AG20443 (cell line): ENCODE results near the gene WDR5.

Experiments used
- DNase-seq: peaks from one replicate; pipeline ENCODE4 v3.0.0; 2012; ENCODE audit warnings: low spot score, mixed read lengths

WDR5 gene

GRCh38 chr9:134159566-134160245, 23.8 kb downstream of the WDR5 start:
- DNase-seq: no peak

GRCh38 chr9:134161647-134162046, 25.8 kb downstream of the WDR5 start:
- DNase-seq: no peak

GRCh38 chr9:134162212-134162775, 26.4 kb downstream of the WDR5 start:
- DNase-seq: no peak

- DNase-seq: no peak
Observed at GRCh38 chr9:134162926-134163370, 27.1 kb downstream of the WDR5 start.

- peak; percentile 64 for DNase-seq
Observed at GRCh38 chr9:134163371-134164196, 27.7 kb downstream of the WDR5 start.

- no peak for DNase-seq
Observed at GRCh38 chr9:134164879-134165278, 29.0 kb downstream of the WDR5 start.

GRCh38 chr9:134165357-134166315, 29.8 kb downstream of the WDR5 start:
- no peak for DNase-seq

- DNase-seq: no peak
Observed at GRCh38 chr9:134166374-134166773, 30.5 kb downstream of the WDR5 start.

- no peak for DNase-seq
Observed at GRCh38 chr9:134167530-134167931, 31.6 kb downstream of the WDR5 start.

GRCh38 chr9:134168757-134169550, 33.1 kb downstream of the WDR5 start:
- no peak for DNase-seq

- no peak for DNase-seq
Observed at GRCh38 chr9:134169724-134170401, 34.0 kb downstream of the WDR5 start.

- DNase-seq: no peak
Observed at GRCh38 chr9:134170532-134171315, 34.8 kb downstream of the WDR5 start.

GRCh38 chr9:134171316-134172197, 35.7 kb downstream of the WDR5 start:
- peak; percentile 74 for DNase-seq

GRCh38 chr9:134172198-134173126, 36.6 kb downstream of the WDR5 start:
- no peak for DNase-seq

- no peak for DNase-seq
Observed at GRCh38 chr9:134173127-134174072, 37.5 kb downstream of the WDR5 start.

GRCh38 chr9:134174073-134174449, 38.2 kb downstream of the WDR5 start:
- DNase-seq: no peak
